H9 (cell line): Measurements from ENCODE around the gene TNFSF8. TPM values are rescaled to one million over a fixed set of nuclear protein-coding genes. Genes with fewer than 3 reads are reported as not detected.

ENCODE experiments used
- DNase-seq: peaks from one replicate; pipeline ENCODE4 v3.0.0-alpha.2; 2017
- H2AFZ ChIP-seq: one replicate; pipeline ENCODE4 v1.6.1; 2013; ENCODE audit warnings: mild to moderate bottlenecking, low read length, control low read depth, moderate library complexity
- H2AK5ac ChIP-seq: 2 replicates; pipeline ENCODE4 v1.6.1; 2013; ENCODE audit warnings: low read length, control low read depth, mixed read lengths; ENCODE audit not compliant: insufficient read length
- H2BK120ac ChIP-seq: one replicate; pipeline ENCODE4 v1.6.1; 2013; ENCODE audit warnings: low read depth, mild to moderate bottlenecking, low read length, control low read depth, inconsistent platforms; ENCODE audit not compliant: poor library complexity, severe bottlenecking
- H2BK12ac ChIP-seq: 2 replicates; pipeline ENCODE4 v1.6.1; 2013; ENCODE audit warnings: low read length, control low read depth, mixed read lengths, low read depth; ENCODE audit not compliant: insufficient read length
- H2BK15ac ChIP-seq: 2 replicates; pipeline ENCODE4 v1.6.1; 2013; ENCODE audit warnings: low read depth, low read length, control low read depth
- H2BK20ac ChIP-seq: one replicate; pipeline ENCODE4 v1.6.1; 2013; ENCODE audit warnings: low read depth, mild to moderate bottlenecking, low read length, control low read depth, inconsistent platforms; ENCODE audit not compliant: poor library complexity, severe bottlenecking
- H2BK5ac ChIP-seq: 2 replicates; pipeline ENCODE4 v1.6.1; 2013; ENCODE audit warnings: low read length, control low read depth, mixed read lengths; ENCODE audit not compliant: insufficient read length
- H3K14ac ChIP-seq: 2 replicates; pipeline ENCODE4 v1.6.1; 2013; ENCODE audit warnings: low read length, control low read depth; ENCODE audit not compliant: insufficient read depth
- H3K18ac ChIP-seq: 2 replicates; pipeline ENCODE4 v1.6.1; 2013; ENCODE audit warnings: low read depth, mild to moderate bottlenecking, mixed read lengths, low read length, control low read depth; ENCODE audit not compliant: insufficient read length
- H3K23ac ChIP-seq: 2 replicates; pipeline ENCODE4 v1.6.1; 2013; ENCODE audit warnings: low read length, control low read depth, mixed read lengths, low read depth; ENCODE audit not compliant: insufficient read length
- H3K23me2 ChIP-seq: 2 replicates; pipeline ENCODE4 v1.6.1; 2013; ENCODE audit warnings: low read depth, mild to moderate bottlenecking, mixed read lengths, low read length, control low read depth; ENCODE audit not compliant: insufficient read length, poor library complexity, severe bottlenecking
- H3K27ac ChIP-seq: 2 replicates; pipeline ENCODE4 v1.5.1; 2013; ENCODE audit warnings: low read length, control low read depth, mixed read lengths, low read depth; ENCODE audit not compliant: insufficient read length
- H3K27me3 ChIP-seq: 2 replicates; pipeline ENCODE4 v1.6.1; 2013; ENCODE audit warnings: low read length, control low read depth, inconsistent platforms; ENCODE audit not compliant: insufficient read depth
- H3K4ac ChIP-seq: 2 replicates; pipeline ENCODE4 v1.6.1; 2013; ENCODE audit warnings: low read depth, mild to moderate bottlenecking, control low read depth, inconsistent platforms, low read length, moderate library complexity
- H3K4me1 ChIP-seq: 2 replicates; pipeline ENCODE4 v1.6.1; 2013; ENCODE audit warnings: low read length, control low read depth, inconsistent platforms; ENCODE audit not compliant: insufficient read depth
- H3K4me2 ChIP-seq: 2 replicates; pipeline ENCODE4 v1.6.1; 2013; ENCODE audit warnings: low read length, control low read depth, mixed read lengths; ENCODE audit not compliant: insufficient read length, insufficient read depth
- H3K56ac ChIP-seq: 2 replicates; pipeline ENCODE4 v1.6.1; 2013; ENCODE audit warnings: low read depth, mild to moderate bottlenecking, mixed read lengths, low read length, control low read depth; ENCODE audit not compliant: insufficient read length
- H3K79me1 ChIP-seq: 2 replicates; pipeline ENCODE4 v1.6.1; 2013; ENCODE audit warnings: low read depth, mild to moderate bottlenecking, moderate library complexity, low read length, control low read depth, inconsistent platforms; ENCODE audit not compliant: insufficient read depth, poor library complexity, severe bottlenecking
- H3K79me2 ChIP-seq: 2 replicates; pipeline ENCODE4 v1.6.1; 2013; ENCODE audit warnings: low read length, control low read depth, inconsistent platforms; ENCODE audit not compliant: insufficient read depth
- H3K9ac ChIP-seq: 2 replicates; pipeline ENCODE4 v1.6.1; 2013; ENCODE audit warnings: low read length, control low read depth, mixed read lengths; ENCODE audit not compliant: insufficient read length; ENCODE audit errors: extremely low read depth
- H3K9me3 ChIP-seq: one replicate; pipeline ENCODE4 v1.6.1; 2013; ENCODE audit warnings: low read depth, low read length, inconsistent platforms; ENCODE audit not compliant: control insufficient read depth
- H3T11ph ChIP-seq: one replicate; pipeline ENCODE4 v1.6.1; 2013; ENCODE audit warnings: mild to moderate bottlenecking, low read length, control low read depth, inconsistent platforms
- H4K20me1 ChIP-seq: one replicate; pipeline ENCODE4 v1.6.1; 2013; ENCODE audit not compliant: control insufficient read depth, insufficient read length, insufficient read depth
- H4K5ac ChIP-seq: 2 replicates; pipeline ENCODE4 v1.6.1; 2013; ENCODE audit warnings: low read depth, mild to moderate bottlenecking, mixed read lengths, low read length, control low read depth; ENCODE audit not compliant: insufficient read length
- H4K8ac ChIP-seq: replicated peaks from 2 replicates; pipeline ENCODE4 v1.6.1; 2013; ENCODE audit warnings: low read length, control low read depth, mixed read lengths, low read depth; ENCODE audit not compliant: insufficient read length
- H4K91ac ChIP-seq: 2 replicates; pipeline ENCODE4 v1.6.1; 2013; ENCODE audit warnings: low read depth, mild to moderate bottlenecking, moderate library complexity, mixed read lengths, low read length, control low read depth; ENCODE audit not compliant: insufficient read length
- H3K27ac Mint-ChIP-seq, 3 experiments: 2 replicates in 2 of 3; 3 replicates in 1 of 3; pipeline ENCODE4 v1.8.0; 2020 to 2021; ENCODE audit warnings: mixed read lengths in 3 of 3, mild to moderate bottlenecking in 1 of 3, moderate library complexity in 1 of 3
- H3K27me3 Mint-ChIP-seq: 2 replicates; pipeline ENCODE4 v1.8.0; 2021; ENCODE audit warnings: low read depth, mild to moderate bottlenecking, moderate library complexity, mixed read lengths
- H3K36me3 Mint-ChIP-seq, 3 experiments: 2 replicates in 2 of 3; 3 replicates in 1 of 3; pipeline ENCODE4 v1.8.0; 2020 to 2021; ENCODE audit warnings: low read depth in 3 of 3, mixed read lengths in 3 of 3; ENCODE audit not compliant: insufficient read depth in 1 of 3
- H3K4me1 Mint-ChIP-seq, 2 experiments: 2 replicates each; pipeline ENCODE4 v1.8.0; 2020; ENCODE audit warnings: mixed read lengths in 2 of 2
- H3K4me3 Mint-ChIP-seq, 2 experiments: 2 replicates in 1 of 2; 3 replicates in 1 of 2; pipeline ENCODE4 v1.8.0; 2020 to 2021; ENCODE audit warnings: mild to moderate bottlenecking in 2 of 2, mixed read lengths in 2 of 2, moderate library complexity in 1 of 2
- H3K9me3 Mint-ChIP-seq, 2 experiments: 2 replicates in 1 of 2; 3 replicates in 1 of 2; pipeline ENCODE4 v1.8.0; 2020; ENCODE audit warnings: mild to moderate bottlenecking in 2 of 2, mixed read lengths in 2 of 2, moderate library complexity in 1 of 2
- CTCF ChIP-seq: fragments of 200-600 bp; sonication (generic); conservative IDR thresholded peaks from 3 replicates; pipeline ENCODE4 v1.8.0; 2021; ENCODE audit warnings: antibody characterized with exemption, mild to moderate bottlenecking
- WGBS: extraction: QIAGEN DNeasy Blood & Tissue Kit; methylation state at CpG from one replicate; pipeline ENCODE4 v1.1.7; 2013; ENCODE audit warnings: missing lambda C conversion rate, low lambda C conversion rate, mixed read lengths; ENCODE audit not compliant: insufficient read length; ENCODE audit errors: extremely low coverage; 5-methylcytosine and 5-hydroxymethylcytosine counted together
- total RNA-seq: library from RNA; stranded (reverse); gene quantifications from 2 replicates; pipeline ENCODE4 v1.2.1, GENCODE V29; 2021

Gene TNFSF8
- total RNA-seq, 1 experiment from 2014 or later: not detected

GRCh38 chr9:114880291-114880745 lies 50.1 kb downstream of the TNFSF8 start:
- peaks cover 0 to 6% (median 0%) of the 10 kb centered on the region in 3 experiments; a peak in 1 of 7 replicates for H3K36me3 Mint-ChIP-seq
- no peaks in the 10 kb centered on the region for H3K4me1 Mint-ChIP-seq
- Histone ChIP-seq H2BK15ac (no peak overlapping the region), H3T11ph (no peak overlapping the region), H2AFZ (no peak overlapping the region), H3K79me2 (no peaks in the 10 kb centered on the region), H2BK120ac (no peak overlapping the region), H4K8ac (no peak overlapping the region), H3K27me3 (no peaks in the 10 kb centered on the region), H3K23me2 (no peaks in the 10 kb centered on the region), H4K91ac (no peak overlapping the region), H2BK12ac (no peak overlapping the region), H3K18ac (no peak overlapping the region), H2BK5ac (no peak overlapping the region), H4K5ac (no peak overlapping the region), H3K14ac (no peak overlapping the region), H3K9ac (no peak overlapping the region), H3K4ac (no peak overlapping the region), H3K56ac (no peak overlapping the region), H3K79me1 (no peaks in the 10 kb centered on the region), H3K4me1 (no peaks in the 10 kb centered on the region), H3K4me2 (no peak overlapping the region), H2BK20ac (no peak overlapping the region), H4K20me1 (no peaks in the 10 kb centered on the region), H3K9me3 (no peaks in the 10 kb centered on the region), H3K27ac (no peak overlapping the region), H3K23ac (no peak overlapping the region), H2AK5ac (no peak overlapping the region)
- peaks cover 12% of the 10 kb centered on the region in 2 experiments for H3K9me3 Mint-ChIP-seq
- no peak overlapping the region for H3K27ac Mint-ChIP-seq
- no peak overlapping the region for H3K4me3 Mint-ChIP-seq
- peaks cover 13% of the 10 kb centered on the region for H3K27me3 Mint-ChIP-seq
- no peak for TF ChIP-seq CTCF
- no CpG with 5 or more reads among the region's 1 CpG for WGBS
- DNase-seq: no peak
